Colonic mucosa (tissue), 4 donors: ENCODE measurements around the gene HDAC9. TPM values are rescaled to one million over a fixed set of nuclear protein-coding genes. Genes with fewer than 3 reads are reported as not detected.

Experiments used
- DNase-seq: peaks from one replicate; pipeline ENCODE4 v3.0.0-alpha.2; 2020
- H3K27ac ChIP-seq: fragments of 200-600 bp; one replicate; pipeline ENCODE4 v1.8.0; 2021
- H3K27me3 ChIP-seq: fragments of 200-600 bp; one replicate; pipeline ENCODE4 v1.8.0; 2021
- H3K36me3 ChIP-seq: fragments of 200-600 bp; one replicate; pipeline ENCODE4 v1.8.0; 2021
- H3K4me1 ChIP-seq: fragments of 200-600 bp; one replicate; pipeline ENCODE4 v1.8.0; 2021; ENCODE audit warnings: mild to moderate bottlenecking
- H3K4me3 ChIP-seq: fragments of 200-600 bp; one replicate; pipeline ENCODE4 v1.8.0; 2021
- H3K9ac ChIP-seq, 2 donors: one replicate each; pipeline ENCODE4 v1.7.0; 2013; ENCODE audit warnings: control low read depth in 2 of 2, low read depth in 2 of 2, low read length in 2 of 2
- H3K9me3 ChIP-seq: fragments of 200-600 bp; one replicate; pipeline ENCODE4 v1.8.0; 2021
- intact Hi-C: fragments of 100-400 bp; cut with DNase I; formaldehyde crosslinking; loops from one replicate; pipeline ENCODE4 v1.14.1; 2022
- total RNA-seq, 2 donors: library from RNA; stranded (reverse); fragmentation: NEBNext Ultra II Directional in 1 of 2; extraction: Animal tissue kit (Norgen Biotek cat#: 25700) in 1 of 2; gene quantifications; one replicate each; pipeline ENCODE4 v1.2.1, GENCODE V29; 2021
- TF ChIP-seq, protein P1 (sequence below): fragments of 200-600 bp; IDR thresholded peaks from one replicate; pipeline ENCODE4 v1.8.0; 2022; ENCODE audit warnings: antibody characterized with exemption, mild to moderate bottlenecking
- donor health status: healthy.
- donor health status: DM: no; HTN: no; CAD: no.
- donor health status: DM: no; HTN: no; CAD: no.

HDAC9 gene
- total RNA-seq, 2 donors from 2014 or later: 2.6 to 8.7 TPM

GRCh38 chr7:18792871-18793595, 297.5 kb downstream of the HDAC9 start:
- no peak overlapping the region for H3K4me3 ChIP-seq
- H3K9ac ChIP-seq: no peak overlapping the region
- intact Hi-C loops: no loop called here
- no peak overlapping the region for H3K27ac ChIP-seq
- no peak for DNase-seq
- no peaks in the 10 kb centered on the region for H3K9me3 ChIP-seq
- H3K27me3 ChIP-seq: no peaks in the 10 kb centered on the region
- H3K4me1 ChIP-seq: no peaks in the 10 kb centered on the region
- TF ChIP-seq, protein P1, sequence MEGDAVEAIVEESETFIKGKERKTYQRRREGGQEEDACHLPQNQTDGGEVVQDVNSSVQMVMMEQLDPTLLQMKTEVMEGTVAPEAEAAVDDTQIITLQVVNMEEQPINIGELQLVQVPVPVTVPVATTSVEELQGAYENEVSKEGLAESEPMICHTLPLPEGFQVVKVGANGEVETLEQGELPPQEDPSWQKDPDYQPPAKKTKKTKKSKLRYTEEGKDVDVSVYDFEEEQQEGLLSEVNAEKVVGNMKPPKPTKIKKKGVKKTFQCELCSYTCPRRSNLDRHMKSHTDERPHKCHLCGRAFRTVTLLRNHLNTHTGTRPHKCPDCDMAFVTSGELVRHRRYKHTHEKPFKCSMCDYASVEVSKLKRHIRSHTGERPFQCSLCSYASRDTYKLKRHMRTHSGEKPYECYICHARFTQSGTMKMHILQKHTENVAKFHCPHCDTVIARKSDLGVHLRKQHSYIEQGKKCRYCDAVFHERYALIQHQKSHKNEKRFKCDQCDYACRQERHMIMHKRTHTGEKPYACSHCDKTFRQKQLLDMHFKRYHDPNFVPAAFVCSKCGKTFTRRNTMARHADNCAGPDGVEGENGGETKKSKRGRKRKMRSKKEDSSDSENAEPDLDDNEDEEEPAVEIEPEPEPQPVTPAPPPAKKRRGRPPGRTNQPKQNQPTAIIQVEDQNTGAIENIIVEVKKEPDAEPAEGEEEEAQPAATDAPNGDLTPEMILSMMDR: no peak
- no peaks in the 10 kb centered on the region for H3K36me3 ChIP-seq

DNA sequence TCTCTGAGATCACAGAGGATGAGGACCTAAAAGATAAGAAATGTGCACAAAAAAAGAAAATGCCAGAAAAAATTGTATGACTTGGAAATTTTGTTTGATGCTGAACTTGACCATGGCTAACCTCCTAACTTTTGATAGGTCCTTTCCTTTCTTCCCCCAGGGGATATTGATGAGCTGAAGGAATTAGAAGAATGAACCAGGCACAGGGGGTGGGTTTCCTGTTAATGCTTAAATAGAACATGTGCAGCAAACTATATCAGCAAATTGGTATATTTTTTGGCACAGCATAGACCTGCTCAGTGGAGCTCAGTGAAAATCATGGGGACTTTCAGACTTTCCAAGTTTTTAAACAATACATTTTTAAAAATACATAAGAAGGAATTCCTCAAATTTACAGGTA, 300.7 kb downstream of the HDAC9 start:
- H3K9ac ChIP-seq: no peak overlapping the region
- no peaks in the 10 kb centered on the region for H3K27me3 ChIP-seq
- H3K4me3 ChIP-seq: no peak overlapping the region
- H3K27ac ChIP-seq: no peak overlapping the region
- TF ChIP-seq, protein P1: no peak
- no peak for DNase-seq
- no peaks in the 10 kb centered on the region for H3K9me3 ChIP-seq
- intact Hi-C loops: no loop called here
- H3K36me3 ChIP-seq: no peaks in the 10 kb centered on the region
- no peaks in the 10 kb centered on the region for H3K4me1 ChIP-seq

- H3K27me3 ChIP-seq: no peaks in the 10 kb centered on the region
- H3K9ac ChIP-seq: no peak overlapping the region
- H3K4me3 ChIP-seq: no peak overlapping the region
- no peak overlapping the region for H3K27ac ChIP-seq
- no peak for DNase-seq
- H3K9me3 ChIP-seq: no peaks in the 10 kb centered on the region
- intact Hi-C loops: no loop called here
- H3K4me1 ChIP-seq: no peaks in the 10 kb centered on the region
- TF ChIP-seq, protein P1: no peak
- no peaks in the 10 kb centered on the region for H3K36me3 ChIP-seq
Measured at GRCh38 chr7:18798088-18798906, 302.7 kb downstream of the HDAC9 start.

DNA sequence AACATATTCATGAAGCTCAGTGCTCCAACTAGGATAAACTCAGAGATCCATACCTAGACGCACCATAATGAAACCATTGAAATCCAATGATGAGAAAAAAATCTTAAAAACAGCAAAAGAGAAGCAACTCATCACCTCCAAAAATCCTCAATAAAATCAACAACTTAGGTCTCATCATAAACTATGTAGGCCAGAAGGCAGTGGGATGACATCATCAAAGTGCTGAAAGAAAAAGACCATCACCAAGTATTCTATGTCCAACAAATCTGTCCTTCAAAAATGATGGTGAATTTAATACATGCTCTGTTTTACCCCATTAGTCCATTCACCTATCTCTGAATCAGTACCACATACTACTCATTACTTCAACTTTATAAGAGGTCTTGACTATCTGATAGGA, 304.4 kb downstream of the HDAC9 start:
- Histone ChIP-seq H3K4me3 (no peak overlapping the region), H3K9ac (no peak overlapping the region), H3K27ac (no peak overlapping the region), H3K9me3 (no peaks in the 10 kb centered on the region), H3K27me3 (no peaks in the 10 kb centered on the region), H3K4me1 (no peaks in the 10 kb centered on the region), H3K36me3 (no peaks in the 10 kb centered on the region)
- intact Hi-C loops: no loop called here
- TF ChIP-seq, protein P1: no peak
- DNase-seq: no peak

DNA sequence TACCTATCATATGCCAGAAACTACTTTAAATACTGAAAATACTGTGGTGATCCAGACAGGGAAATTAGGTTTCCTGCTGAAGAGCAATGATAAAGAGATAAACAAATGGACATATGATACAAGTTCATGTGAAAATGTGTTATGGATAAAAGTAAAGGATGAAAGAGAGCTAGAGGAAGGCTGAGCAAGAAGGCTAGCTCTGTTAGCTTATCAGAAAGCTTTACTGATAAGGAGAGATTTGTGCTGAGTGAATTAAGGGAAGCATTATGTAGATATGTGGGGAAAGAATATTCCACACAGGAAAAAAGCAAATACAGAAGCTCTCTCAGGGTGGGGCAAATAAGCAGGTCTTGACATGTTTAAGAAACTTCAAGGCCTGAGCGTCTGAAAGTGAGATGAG, 308.4 kb downstream of the HDAC9 start:
- Histone ChIP-seq H3K9me3 (no peaks in the 10 kb centered on the region), H3K27ac (no peak overlapping the region), H3K4me1 (no peaks in the 10 kb centered on the region), H3K36me3 (no peaks in the 10 kb centered on the region), H3K9ac (no peak overlapping the region), H3K27me3 (no peaks in the 10 kb centered on the region), H3K4me3 (no peak overlapping the region)
- no peak for DNase-seq
- TF ChIP-seq, protein P1: no peak
- intact Hi-C loops: no loop called here
